Activated CD4-positive, alpha-beta T cell treated with anti-CD3 and anti-CD28 coated beads, Interleukin-2, amount 50 U/mL, for 24 hours (primary cell): ENCODE data around the gene GPR158.

ENCODE experiments used
- DNase-seq, 2 donors: peaks; one replicate each; pipeline ENCODE4 v3.0.0-alpha.2; 2020; ENCODE audit warnings: low read depth in 1 of 2, low spot score in 1 of 2

Gene GPR158

DNA sequence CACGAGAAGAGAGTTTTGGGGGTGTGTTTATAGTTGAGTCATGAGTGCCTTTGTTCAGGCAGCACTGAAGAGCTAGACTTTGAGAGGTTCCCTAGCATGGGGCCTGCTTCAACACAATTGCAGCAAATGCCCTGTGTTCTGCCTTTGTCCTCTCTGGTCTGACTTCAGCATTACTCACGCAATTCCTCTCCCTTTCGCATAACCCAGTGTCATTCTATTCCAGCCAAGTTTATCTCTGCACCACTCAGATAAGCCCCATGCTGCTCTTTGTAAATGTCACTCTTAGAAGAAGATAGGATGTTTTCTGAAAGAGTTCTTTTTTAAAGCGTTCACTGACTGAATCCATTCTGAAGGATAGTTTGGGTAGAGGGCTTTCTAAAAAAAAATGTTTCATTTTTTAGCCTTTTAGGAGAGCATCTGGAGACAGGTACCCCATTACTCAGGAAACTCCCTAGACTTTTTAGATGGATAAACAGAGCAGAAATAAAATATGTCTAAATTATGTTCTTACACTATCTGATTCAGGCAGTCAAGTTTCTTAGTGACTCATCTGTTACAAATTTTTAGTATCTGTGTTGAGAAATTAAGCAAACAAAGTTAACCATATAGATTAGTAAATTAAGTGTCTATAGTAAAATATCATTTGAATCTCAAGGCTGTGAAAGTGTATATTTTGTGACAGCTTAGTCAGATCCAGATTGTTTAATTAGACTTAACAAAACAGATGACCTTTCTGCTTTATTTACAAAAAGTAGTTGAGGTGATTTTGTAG lies 318.5 kb downstream of the GPR158 start:
- DNase-seq: no peak

DNA sequence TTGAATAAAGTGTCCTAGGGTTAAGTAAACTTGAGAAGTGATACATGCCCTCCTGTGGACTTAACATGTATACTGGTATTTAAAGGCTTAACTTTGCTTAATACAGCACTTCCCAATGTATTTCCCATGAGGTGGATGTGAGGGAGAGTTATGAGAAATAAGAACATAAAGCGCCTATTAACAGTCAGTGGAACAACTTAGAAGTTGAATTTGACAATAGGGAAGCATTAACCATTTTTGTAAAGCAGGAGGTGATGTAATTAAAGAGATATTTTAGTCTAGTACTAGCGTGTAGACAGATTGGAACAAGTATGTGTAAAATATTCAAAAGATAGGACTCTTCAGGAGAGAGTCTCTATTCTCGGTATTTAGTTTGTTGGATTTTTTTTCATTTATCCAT lies 322.4 kb downstream of the GPR158 start:
- DNase-seq: no peak

DNA sequence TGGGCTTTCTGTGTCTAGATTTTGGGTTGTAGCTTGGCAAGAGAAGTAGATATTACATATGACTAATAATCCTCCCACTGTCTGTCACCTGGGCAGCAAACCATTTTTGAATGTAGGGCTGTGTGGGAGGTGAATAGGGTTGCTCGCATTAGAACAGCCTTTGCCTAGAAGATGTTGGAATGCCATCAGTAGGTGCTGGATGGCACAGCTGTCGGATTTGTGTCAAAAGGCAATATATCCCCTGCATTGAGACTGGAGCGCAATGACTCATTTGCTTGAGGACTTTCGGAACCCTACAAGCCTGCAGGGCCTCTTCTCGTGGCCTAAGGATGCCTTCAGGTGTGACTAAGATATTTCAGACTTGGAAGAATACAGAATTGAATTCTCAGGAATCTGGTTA lies 323.8 kb downstream of the GPR158 start:
- DNase-seq: no peak

DNA sequence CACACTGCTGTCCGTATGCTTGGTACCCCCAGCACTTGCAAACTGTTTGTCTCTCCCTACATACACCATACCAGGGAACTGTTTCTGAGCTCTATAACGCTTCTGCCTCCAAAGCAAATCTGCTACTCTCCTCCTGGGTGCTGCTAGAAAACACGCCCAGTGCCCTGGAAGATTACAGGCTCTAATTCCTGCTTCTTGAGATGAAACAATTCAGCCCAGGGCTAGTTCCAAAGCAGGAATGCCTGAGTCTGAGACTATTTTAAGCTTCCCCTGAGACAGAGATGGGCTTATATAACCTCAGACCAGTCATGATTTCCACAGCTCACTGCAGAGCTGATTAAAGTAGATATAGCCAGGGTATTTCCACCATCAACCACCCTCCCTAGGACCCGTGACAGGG lies 327.1 kb downstream of the GPR158 start:
- DNase-seq: no peak

- no peak for DNase-seq
These were observed 327.7 kb downstream of the GPR158 start for GRCh38 chr10:25502453-25502852.

DNA sequence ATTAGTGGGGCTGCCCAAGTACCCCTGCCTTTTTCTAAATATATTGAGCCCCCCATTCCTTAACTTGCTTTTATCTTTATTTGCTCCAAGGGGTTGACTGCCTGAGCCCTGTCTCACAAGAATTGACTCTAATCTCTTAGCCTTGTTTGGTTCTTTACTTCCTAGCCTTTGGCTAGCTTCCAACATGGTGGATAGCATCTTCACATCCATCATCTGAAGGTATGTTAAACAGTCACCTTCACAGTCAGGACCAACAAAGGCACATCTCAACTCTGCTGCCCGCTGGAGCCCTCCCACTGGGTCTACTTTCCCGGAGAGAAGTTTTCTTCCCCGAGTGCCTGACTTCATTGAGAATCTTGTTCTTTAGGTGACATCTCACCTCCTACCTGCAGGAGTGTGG lies 329.5 kb downstream of the GPR158 start:
- no peak for DNase-seq

- no peak for DNase-seq
These were observed 330.0 kb downstream of the GPR158 start for GRCh38 chr10:25504838-25505237.

GRCh38 chr10:25505466-25505865 lies 330.7 kb downstream of the GPR158 start:
- DNase-seq: no peak

DNA sequence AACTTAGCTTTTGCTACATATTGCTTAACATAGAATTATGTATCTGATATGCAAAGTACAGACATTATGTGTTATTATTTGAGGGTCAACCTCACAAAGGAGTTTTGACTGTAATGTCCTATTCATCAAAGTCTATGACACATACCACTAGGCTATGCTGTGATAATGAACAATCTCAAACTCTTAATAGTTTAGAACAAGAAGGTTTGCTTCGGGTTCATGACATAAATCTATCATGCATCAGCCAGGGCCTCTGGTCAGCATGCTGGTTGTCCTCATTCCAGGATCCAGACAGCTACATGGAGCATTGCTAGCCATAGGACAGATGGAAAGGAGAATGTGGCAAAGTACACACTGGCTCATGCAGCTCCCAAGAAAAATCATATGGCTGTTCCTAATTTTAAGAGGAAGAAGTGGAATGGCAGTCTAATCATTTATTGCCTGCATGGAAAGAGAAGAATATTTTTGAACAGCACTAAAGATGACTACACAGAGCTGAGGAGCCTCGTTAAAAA lies 332.1 kb downstream of the GPR158 start:
- no peak for DNase-seq

GRCh38 chr10:25508112-25508815 lies 333.5 kb downstream of the GPR158 start:
- DNase-seq: no peak

DNA sequence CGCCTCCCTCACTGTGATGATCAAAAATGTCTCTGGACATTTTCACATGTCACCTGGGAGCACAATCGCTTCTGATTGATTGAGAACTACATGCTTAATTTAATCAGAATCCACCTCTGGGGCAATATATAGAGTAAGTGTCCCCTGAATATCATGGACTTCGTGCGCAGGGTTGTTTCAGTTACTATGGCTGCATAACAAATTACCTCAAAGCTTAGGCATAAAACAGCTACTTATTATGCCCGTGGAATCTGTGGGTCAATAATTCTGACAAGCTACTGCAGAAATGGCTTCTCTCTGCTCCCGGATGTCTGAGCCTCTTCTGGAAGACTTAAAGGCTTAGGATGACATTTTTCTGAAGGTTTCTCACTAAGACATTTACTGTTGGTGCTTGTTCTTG lies 334.4 kb downstream of the GPR158 start:
- no peak for DNase-seq

DNA sequence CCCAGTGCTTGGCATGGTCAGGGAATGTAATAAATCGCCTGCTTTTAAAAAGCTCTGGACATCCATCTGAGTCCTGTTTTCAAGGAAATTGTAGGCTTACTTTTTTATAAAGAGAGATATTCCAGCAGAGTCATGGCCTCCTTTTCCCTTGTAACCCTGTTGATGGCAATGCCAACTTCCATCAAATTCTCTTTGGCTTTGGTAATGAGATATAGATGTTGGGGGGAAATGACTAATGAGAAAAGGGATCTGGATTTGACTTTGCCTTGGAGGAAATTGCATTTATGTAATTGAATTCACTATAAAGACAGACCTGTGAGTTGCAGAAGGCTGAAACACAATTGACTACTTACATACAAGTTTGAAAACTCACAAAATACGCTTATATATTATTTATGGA lies 347.5 kb downstream of the GPR158 start:
- no peak for DNase-seq

GRCh38 chr10:25522946-25523608 lies 348.3 kb downstream of the GPR158 start:
- no peak for DNase-seq

DNA sequence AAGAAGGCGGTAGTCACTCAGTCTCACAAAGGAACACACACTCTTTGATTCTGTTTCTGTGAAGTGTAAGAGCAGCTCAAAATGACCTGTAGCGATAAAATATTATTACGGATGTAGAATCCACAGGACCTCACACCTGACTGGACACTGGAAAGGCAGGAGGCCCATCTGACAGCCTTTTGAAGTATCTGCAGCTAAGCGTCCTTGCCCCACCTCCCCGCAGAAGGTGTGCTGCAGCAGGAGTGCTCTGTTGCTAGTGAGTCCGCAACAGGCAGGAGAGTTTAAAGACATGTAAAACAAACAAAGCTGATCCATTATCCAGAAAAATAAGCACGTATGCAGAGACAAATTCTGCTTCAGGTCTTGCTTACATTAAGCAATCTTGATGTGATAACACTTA lies 355.5 kb downstream of the GPR158 start:
- DNase-seq: no peak

- DNase-seq: no peak
These were observed 356.8 kb downstream of the GPR158 start for GRCh38 chr10:25531457-25532061.

- no peak for DNase-seq
These were observed 357.4 kb downstream of the GPR158 start for GRCh38 chr10:25532213-25532612.

DNA sequence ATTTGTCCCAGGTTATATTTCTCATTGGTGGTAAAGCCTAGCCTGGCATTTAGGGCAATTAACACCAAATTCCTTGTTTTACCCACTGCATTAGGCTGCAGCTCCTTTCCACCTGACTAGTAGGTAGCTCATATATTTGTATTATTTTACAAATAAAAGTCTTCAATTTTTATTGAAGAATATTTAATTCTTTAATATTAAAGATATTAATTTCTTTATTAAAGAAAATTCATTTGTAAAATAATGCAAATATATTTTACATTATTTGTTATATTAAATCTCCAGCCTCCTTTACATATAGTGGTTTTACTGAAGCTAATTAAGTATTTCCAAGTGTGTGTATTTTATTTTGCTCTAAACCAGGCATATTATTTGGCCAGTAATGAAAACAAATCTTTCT lies 361.2 kb downstream of the GPR158 start:
- DNase-seq: no peak

GRCh38 chr10:25547382-25547781 lies 372.6 kb downstream of the GPR158 start:
- no peak for DNase-seq

DNA sequence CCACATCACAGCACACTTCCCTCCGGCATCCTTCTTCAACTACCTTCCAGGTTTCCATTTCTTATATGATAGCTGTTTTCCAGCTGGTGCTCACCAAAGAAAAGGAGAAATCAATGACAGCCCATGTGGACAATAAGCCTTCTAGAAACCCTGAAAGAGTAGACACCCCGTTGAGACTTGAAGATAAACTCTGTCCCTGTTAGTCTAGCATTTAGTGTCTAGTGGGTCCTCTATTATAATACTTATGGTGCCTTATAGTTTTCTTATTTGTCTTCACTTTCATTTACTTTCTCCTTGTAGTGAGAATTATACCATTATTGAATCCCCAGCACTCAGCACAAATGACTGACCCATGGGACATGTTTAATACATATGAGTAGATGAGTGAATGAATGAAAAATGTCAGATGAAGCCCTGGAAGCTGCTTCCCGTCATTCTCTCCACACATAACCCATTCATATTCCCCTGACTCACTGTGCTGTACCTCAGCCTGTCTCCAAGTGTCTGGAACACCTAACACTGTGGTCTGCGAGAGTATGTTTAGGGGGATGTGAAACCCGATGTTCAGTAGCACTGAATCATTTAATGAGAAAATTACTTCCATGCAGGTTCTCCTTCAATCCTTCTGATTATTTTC lies 377.6 kb downstream of the GPR158 start:
- no peak for DNase-seq

DNA sequence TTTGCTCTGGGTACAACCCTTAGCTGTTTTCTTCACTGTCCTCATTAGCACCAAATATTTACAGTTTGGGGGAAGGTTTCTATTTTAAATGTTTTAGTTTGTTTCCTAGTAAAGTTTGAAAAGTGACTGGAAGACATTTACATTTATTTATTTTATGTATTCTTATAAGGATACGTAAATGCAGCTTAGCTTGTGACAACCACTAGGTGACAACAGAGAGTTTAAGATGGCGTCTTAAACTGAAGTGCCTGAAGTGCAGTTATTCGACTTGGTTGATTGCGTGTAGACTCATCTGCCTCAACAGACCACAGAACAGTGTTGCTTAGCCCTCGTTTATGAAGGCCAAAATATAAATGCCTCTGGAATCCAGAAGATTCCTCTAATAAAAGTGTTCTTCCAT lies 381.1 kb downstream of the GPR158 start:
- no peak for DNase-seq

DNA sequence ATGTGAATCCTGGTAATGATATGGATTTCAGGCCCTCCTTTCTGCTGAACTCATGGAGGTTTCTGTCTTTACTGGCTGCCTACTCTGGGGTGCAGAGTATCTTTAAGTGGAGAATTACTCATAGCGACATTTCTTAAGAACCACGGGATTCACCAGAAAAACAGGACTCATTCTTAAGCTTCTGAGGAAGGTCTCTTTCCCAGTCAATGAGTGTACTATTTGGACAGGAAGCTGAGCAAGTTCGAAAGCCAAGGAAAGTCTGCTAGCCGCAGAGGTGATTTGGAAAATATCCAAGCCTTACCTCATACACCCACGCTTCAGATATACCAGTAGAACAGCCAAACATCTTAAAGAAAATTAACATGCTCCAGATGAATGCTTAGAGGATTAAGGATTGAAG lies 381.7 kb downstream of the GPR158 start:
- no peak for DNase-seq
